Jurkat, Clone E6-1 (cell line): ENCODE results near the gene PLPP1.
"Not testable (repeated sequence)": the region's sequence is repeated elsewhere in the genome, so short reads cannot be mapped to it uniquely, and the experiment has no call there.

Experiments used
- DNase-seq: peaks from one replicate; pipeline ENCODE4 v3.0.0-alpha.2; 2011; ENCODE audit warnings: low read depth, low spot score
- H3K4me3 ChIP-seq: 2 replicates; pipeline ENCODE4 v1.5.1; 2011; ENCODE audit warnings: mild to moderate bottlenecking, low read length, control low read depth, moderate library complexity

The PLPP1 gene

DNA sequence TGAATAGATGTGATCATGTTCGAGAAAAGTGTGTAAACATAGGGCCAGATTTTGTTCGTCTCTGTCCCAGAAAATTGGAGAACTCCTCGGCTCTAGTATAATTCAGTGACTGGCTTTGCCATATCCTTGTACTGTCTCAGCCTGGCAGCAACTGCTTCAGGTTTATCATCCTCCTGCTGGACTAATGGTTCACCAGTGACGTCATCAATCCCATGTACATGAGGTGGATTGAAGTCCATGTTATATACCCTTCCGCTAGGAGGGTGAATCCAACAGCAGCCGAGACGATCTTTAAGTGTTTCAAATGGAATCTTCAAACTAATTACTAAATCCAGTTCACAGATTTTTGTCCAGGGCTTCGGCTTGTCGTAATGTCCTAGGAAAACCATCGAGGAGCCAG lies 17.1 kb upstream of the PLPP1 start:
- no peak overlapping the region for H3K4me3 ChIP-seq
- DNase-seq: no peak

DNA sequence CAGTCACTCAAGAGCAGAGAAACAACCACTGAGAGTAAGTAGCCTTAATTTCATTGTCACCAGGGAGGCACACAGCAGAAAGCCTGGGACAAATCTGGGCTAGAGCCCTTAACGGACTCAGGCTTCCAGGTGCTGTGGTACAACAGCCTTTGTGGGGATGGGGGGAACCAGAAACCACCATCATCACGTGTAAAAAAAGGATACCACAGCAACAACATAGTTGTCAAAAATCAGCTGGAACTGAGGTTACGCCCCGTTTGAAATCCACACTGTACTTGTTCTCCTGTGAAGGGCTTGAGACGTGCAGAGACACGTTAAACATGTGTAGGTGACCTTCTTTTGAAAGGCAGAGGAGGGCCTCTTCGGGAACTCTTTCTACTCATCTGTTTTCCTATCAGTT lies 16.6 kb upstream of the PLPP1 start:
- peak overlapping the region; percentile 2; the same call in 1 of the 2 replicates for H3K4me3 ChIP-seq
- DNase-seq: peak; percentile 97

DNA sequence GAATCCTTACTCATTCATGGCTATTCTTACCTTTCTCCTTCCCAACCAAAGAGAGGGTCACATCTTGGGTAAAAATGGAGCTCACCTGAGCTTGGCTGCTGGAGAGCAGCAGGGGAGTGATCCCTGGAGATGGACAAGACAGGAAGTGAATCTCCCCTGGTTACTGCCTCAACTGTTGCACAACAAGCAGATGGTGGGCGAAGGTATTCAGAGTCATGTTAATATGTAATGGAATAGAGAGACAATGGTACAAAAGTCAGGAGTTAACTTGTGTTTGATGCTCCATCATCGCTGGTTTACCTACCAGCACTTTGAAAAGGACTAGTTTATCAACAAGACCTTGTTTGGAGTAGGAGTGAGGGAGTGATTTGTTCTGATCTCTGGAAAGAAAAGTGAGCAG lies 13.0 kb upstream of the PLPP1 start:
- no peak for DNase-seq
- no peak overlapping the region for H3K4me3 ChIP-seq

DNA sequence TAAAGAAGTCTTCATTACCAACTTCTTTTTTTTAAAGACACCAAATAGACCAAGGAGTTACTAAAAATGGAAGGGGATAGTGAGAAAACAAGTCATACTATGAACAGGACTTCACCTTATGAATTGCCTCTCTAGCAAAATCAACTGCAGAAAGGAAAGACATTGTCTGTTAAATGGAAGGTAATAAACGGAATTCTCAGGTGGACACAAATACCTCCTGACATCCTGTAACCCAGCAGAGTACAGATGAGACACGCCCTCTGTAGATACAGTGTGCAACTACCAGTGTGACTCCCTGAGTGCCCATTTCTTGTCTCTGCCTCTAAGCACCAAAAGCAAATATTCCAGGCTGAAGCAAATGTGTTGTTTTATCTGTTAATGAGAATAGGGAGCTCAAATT lies 12.2 kb upstream of the PLPP1 start:
- H3K4me3 ChIP-seq: no peak overlapping the region
- peak; percentile 40 for DNase-seq

DNA sequence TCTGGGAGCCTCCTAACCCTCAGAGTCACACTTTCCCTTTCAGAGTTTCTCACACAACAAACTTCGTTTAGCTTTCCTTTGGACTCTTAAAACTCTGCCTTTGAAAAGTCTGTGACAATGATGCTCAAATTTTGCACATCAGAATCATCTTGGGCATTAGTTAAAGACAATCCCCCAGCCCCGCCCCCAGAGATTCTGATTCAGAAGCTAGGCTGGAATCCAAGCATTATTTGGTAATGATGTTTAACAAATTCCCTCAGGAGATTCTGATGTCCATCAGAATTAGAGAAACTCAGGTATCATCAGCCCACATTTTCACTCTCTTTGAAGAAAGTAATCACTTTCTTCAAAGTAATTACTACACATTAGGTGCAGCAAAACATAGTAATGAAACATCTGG lies 9.6 kb upstream of the PLPP1 start:
- DNase-seq: no peak
- no peak overlapping the region for H3K4me3 ChIP-seq

DNA sequence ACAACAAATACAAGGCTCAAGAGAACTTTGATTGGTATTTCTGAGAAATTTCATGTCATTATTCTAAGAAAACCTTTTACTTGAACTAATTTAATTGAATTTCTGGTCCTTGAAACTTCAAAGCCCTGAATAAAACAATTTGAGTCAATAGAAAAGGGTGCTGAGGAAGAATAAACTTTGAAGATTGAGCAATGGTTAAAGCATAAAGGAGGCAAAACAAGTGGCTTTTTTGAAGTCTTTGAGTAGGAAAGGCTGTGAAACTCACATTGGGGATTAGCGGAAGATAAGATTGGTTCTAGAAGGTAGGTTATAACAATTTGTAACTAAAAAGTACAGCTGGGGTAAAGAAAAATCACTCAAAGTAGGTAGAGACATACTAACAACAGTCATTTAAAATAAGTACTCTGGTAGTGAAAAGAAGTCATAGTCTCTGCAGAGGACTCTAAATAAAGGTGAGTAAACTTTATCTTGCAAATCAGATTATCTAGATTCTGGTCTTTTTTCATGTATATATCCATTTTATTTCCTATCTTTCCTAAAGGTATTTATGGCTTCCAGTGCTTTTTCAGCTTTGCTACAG lies 6.4 kb upstream of the PLPP1 start:
- DNase-seq: peak; percentile 66
- no peak overlapping the region for H3K4me3 ChIP-seq

DNA sequence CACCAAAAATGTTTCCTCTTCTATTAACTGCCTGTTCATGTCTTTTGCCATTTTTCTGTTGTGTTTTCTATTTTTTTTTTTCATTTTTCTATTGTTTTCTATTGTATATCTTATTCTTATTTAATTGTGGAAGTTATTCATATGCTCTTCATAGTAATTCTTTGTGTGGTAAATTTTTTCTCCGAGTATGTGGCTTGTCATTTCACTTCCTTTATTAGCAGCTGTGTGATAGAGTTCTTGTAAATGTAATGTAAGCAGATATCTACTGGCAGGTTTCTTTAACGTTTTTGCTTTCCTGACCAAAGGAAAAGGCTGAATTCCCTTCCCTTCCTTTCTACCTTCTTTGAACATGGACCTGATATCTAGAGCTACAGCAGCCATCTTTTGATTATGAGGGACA lies 5.8 kb upstream of the PLPP1 start:
- no peak for DNase-seq
- H3K4me3 ChIP-seq: no peak overlapping the region

DNA sequence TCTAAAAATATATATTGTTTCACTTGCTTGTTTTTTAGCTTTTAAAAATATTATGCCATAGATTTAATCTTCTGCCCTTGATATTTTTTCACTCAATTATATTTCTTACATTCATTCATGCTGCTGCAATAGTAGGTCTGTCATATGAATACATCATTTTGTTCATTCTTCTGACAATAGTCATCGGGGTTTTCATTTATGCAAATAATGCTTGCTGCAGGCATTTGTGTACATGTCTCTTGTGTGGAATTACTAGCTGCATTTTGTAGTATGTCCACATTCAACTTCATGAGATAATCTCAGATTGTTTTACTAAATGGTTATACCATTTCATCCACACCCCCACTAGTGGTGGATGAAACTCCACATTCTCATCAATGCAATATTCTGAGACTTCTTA lies 5.3 kb upstream of the PLPP1 start:
- DNase-seq: no peak
- H3K4me3 ChIP-seq: no peak overlapping the region

DNA sequence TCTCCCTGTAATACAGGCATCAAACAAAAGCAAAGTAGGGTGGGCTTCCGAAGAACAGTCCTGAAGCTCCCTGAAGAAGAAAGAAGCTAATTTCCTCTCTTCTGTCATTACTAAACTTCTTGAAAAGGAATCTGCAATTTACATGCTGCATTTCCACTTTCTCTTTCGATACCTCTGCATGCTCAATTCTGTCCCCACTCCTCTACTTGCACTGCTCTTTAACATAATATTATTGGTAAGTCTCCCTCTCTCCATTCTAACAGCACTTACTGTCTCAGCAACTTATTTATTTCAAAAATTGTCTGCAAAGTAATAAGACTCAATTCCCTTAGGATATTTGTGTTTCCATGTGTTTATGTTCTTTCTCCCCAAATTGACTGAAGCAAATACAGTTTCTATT lies 3.9 kb upstream of the PLPP1 start:
- H3K4me3 ChIP-seq: peak overlapping the region; percentile 12; the same call in 1 of the 2 replicates

DNA sequence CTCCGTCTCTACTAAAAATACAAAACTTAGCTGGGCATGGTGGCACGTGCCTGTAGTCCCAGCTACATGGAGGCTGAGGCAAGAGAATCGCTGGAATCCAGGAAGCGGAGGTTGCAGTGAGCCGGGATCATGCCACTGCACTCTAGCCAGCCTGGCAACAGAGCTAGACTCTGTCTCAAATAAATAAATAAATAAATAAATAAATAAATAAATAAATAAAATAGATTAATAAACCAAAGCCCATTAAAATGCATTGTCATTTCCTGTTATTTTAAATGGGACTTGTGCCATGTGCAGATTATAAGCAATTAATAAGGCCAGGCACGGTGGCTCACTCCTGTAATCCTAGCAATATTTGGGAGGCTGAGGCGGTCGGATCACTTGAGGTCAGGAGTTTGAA lies 2.6 kb upstream of the PLPP1 start:
- DNase-seq, H3K4me3 ChIP-seq: not testable (repeated sequence)

More for the DNA sequence above, 3.9 kb upstream of the PLPP1 start:
- DNase-seq: no peak

DNA sequence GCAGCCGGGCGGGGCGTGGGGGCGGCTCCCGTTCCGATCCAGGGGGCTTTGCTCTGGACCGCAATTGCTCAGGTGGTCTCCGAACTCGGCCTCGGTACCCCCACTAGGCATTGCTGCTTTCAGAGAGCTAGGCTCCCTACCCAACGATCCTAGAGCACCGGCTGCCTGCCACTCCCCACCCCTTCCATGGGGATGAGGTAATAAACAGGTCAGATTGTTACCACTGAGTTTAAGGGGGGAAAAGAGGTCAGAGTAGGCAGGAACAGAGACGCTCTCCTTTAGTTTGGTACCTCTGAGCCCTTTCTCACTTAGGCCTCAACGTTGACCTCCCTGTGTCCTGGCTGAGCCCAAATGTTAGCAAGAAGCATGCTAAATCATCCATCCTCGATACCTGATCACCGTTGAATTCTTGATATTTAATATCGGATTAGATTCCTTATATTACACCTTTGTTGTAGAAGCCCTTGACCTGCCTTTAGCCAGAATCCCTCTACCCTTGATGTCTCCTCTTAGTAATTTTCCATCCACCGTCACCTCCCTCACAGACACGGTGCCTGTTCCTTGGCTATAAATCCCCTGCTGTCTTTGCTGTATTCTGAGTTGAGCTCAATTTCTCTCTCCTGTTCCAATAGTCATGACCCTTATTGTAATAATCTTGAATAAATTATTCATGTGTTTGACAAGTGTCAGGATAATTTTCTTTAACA lies 588 bp upstream of the PLPP1 start:
- peak overlapping the region; percentile 74 for H3K4me3 ChIP-seq
- no peak for DNase-seq

DNA sequence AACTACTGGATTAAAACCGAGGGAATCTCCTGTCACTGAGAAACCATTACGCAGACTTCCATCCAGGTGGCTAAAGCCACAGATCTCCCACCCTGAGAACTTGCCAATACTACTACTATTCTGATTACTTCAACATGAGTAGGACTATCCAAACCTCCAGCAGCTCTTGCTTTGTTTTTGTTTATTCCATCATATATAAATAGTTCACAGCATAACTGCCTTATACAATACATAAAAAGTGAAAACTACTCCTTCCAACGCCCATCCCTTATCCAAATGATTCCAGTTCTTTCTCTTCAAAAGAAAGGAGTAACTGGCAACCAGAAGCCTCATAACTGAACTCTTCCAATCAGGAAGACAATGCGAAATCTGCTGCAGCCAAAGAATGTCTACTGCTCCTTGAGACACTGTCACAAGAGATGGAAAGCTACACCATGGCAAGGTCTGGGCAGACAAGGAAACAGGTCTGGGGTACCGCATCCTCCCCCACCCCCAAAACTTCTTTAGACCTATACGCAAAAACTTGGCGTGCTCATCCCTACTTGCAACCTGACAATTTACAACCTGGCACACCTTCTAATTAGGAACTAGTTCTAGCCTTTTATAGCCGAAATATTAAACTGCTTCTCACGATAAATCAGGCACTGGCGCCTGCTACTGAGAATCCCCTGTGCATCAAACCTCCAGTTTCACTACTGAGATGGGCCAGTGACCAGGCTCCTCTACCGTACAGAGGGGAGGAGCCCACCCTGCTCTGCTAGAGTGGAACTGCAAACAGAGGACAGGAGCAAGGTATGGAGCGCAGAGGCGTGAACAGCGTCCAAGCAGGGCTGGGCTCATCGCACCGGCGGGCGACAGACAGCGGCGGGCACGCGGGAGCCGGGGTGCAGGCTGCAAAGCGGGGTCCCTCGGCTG lies 986 bp downstream of the PLPP1 start:
- DNase-seq: no peak
- H3K4me3 ChIP-seq: peak overlapping the region; percentile 74

DNA sequence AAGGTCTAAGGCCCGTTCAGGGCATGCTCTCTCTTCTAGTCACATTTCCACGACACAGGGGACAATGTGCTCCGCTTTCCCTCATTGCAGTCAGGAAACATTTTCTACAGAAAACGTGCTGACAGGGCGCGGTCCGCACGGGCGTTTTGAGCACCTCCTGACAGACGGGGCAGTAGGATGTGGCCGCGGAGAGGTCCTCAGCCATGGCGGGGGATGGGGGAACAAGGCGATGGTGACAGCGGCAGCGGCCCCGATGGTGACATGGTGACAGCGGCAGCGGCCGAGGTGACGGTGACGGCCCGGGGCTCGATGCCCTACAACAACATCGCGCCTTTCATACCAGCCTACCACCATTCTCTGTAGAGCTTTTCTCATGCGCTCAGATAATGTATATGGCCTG lies 4.1 kb downstream of the PLPP1 start:
- H3K4me3 ChIP-seq: no peak overlapping the region
- DNase-seq: no peak

DNA sequence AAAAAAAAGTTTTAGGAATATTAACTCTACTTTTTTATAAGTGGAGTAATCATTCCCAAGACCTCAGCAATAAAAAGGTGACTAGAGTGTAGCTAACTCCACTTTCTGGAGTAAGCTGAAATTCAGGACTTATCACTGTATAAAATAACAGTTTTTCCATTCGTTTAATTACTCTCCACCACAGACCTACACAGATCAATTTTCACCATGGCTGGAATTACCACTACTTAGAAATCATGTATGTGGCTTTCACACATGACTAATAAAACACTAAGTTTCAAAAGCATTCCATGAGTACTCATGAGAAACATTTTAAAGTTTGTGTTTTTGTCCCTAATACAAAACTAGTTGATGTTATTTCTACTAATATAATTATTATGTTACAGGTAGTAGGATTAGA lies 9.9 kb downstream of the PLPP1 start:
- no peak overlapping the region for H3K4me3 ChIP-seq
- DNase-seq: no peak

DNA sequence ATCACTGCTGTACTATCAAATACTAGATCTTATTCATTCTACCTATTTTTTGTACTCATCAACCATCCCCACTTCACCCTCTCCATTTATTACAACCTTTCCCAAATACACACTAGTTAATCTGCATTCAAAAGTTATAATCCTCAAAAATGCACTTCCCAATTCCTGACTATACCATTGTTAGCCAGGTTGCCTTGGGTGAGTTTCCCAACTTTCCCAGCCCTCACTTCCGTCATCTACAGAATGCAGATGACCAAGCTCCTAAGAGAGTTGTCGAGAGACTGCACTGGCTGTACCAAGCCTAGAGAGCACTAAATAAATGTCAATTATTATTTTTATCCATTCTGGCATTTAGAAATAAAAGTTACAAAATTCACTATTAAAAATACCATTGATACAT lies 11.5 kb downstream of the PLPP1 start:
- no peak overlapping the region for H3K4me3 ChIP-seq
- no peak for DNase-seq

DNA sequence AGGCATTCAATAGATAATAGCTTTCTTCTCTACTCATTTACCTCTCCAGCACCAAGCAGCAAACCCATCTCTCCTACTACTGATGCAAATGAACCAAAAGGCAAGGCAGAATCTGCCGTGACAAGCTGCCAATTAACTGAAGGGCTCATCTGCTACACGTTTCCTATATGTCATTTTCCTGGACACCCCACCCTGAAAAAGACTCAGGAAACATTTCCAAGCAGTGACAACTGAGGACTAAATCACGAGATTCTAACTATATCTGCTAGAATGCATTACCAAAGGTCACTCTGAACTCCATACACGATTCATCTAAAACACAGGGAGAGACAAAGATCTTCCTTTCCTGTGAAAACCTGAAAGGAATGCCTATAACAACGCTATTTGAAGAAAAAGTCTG lies 12.9 kb downstream of the PLPP1 start:
- DNase-seq: no peak
- H3K4me3 ChIP-seq: no peak overlapping the region

DNA sequence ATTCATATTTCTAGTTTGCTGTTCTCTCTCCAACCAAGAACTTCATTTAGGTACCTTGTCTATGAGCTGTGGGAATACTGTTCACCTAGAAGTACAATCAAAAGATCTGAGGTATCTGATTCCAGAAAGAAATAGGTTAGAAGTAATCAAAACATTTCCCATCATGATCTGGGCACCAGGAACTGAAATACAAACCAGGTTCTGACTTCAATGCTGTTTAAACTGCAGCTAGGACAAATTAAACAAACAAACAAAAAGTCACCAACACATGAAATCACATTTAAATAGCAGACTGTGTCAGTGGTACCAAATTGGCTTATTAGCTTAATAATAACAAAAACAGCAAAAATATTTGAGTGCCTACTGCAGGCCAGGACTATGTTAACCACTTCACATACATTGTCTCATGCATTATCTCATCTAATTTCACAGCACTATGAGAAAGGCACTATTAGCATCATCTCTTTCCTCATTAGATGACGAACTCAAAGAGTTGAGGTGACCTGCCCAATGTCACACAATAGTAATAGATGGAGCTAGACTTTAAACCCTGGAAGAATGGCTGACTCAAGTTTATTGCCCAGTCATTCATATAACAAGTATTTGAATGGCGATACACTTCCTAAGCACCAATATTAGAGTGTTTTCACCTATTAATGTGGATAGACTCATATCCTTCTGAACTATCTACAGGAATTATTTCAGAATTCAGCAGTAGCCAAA lies 14.5 kb downstream of the PLPP1 start:
- no peak for DNase-seq
- no peak overlapping the region for H3K4me3 ChIP-seq

DNA sequence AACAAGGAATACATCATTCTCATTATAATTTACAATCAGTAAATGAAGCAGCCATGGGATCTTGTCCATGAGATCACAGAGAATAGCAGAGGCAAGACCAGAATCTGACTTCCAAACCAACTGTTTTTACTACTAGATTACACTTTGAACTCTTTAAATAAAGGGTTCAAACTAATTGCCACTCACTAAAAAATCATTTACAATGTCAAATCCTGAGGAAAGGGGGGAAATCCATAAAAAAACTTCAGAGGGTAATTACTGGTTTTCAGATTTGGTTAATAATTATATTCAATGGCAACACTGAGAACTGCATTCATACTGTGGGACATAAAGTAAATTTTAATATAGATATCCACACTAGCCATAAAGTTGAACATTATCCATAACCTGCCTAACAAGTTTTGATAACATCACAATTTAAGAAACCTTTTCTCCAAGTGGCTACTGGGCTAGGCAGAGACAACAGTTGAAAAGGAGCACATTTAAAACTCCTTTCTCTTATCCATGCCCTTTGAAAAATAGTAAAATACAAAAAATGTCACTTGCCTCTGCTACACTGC lies 15.9 kb downstream of the PLPP1 start:
- no peak overlapping the region for H3K4me3 ChIP-seq
- no peak for DNase-seq

DNA sequence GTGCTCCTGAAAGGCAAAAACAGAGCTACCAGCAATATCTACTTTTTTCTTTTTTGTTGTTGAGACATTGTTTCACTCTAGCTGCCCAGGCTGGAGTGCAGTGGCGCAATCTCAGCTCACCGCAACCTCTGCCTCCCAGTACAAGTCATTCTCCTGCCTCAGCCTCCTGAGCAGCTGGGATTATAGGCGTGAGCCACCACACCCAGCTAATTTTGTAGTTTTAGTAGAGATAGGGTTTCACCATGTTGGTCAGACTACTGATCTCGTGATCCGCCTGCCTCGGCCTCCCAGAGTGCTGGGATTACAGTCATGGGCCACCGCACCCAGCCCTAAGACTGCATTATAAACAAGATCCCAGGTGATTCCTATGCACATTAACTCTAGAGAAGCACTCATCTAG lies 17.0 kb downstream of the PLPP1 start:
- no peak overlapping the region for H3K4me3 ChIP-seq
- DNase-seq: no peak
